ENCODE measurements around the gene SSBP2. TPM values are rescaled to one million over a fixed set of nuclear protein-coding genes. Genes with fewer than 3 reads are reported as not detected.
A peak's percentile ranks its signal among the peaks of the same experiment; 100 is the strongest.
"Not testable (repeated sequence)": the region's sequence is repeated elsewhere in the genome, so short reads cannot be mapped to it uniquely, and the experiment has no call there.

The SSBP2 gene
- total and polyA plus RNA-seq, 8 donors, result 0.87 to 86.2 (median 24.6) TPM

- DNase-seq, result peak in 1 of 2 donors; percentile 48
- TF ChIP-seq POLR2AphosphoS5 (IDR thresholded peaks at IDR 0.05) (no peak), POLR2A (IDR thresholded peaks at IDR 0.05) (no peak), EP300 (IDR thresholded peaks at IDR 0.05) (no peak), CTCF (IDR thresholded peaks at IDR 0.05) (no peak)
- Histone ChIP-seq H3K27ac (peak overlapping the region in 1 of 5 donors; percentile 10), H3K27me3 (no peaks in the 10 kb centered on the region), H3K4me1 (peaks cover 0 to 65% (median 28%) of the 10 kb centered on the region in 4 donors), H3K4me3 (no peak overlapping the region), H3K36me3 (no peaks in the 10 kb centered on the region), H3K9me3 (no peaks in the 10 kb centered on the region)
- intact Hi-C loops (cut with DNase I; ENCODE audit: low total_unique reads), result no loop called here
- 13 to 37% (median 21%) methylated on average over 6 of the region's 6 CpGs for WGBS, 5 donors
Measured at GRCh38 chr5:81718300-81718699, 32.6 kb downstream of the SSBP2 start.

- H3K36me3 ChIP-seq, result no peaks in the 10 kb centered on the region
- peak overlapping the region in 1 of 5 donors; percentile 10 for H3K27ac ChIP-seq
- no peak for TF ChIP-seq POLR2A (IDR thresholded peaks at IDR 0.05)
- TF ChIP-seq CTCF (IDR thresholded peaks at IDR 0.05), result no peak
- TF ChIP-seq EP300 (IDR thresholded peaks at IDR 0.05), result no peak
- TF ChIP-seq POLR2AphosphoS5 (IDR thresholded peaks at IDR 0.05), result no peak
- DNase-seq, result no peak
- no peak overlapping the region for H3K4me3 ChIP-seq
- H3K27me3 ChIP-seq, result no peaks in the 10 kb centered on the region
- 71 to 80% (median 77%) methylated on average over 4 of the region's 4 CpGs for WGBS, 5 donors
- peaks cover 0 to 67% (median 27%) of the 10 kb centered on the region in 4 donors for H3K4me1 ChIP-seq
- intact Hi-C loops (cut with DNase I; ENCODE audit: low total_unique reads), result no loop called here
- H3K9me3 ChIP-seq, result no peaks in the 10 kb centered on the region
Measured at GRCh38 chr5:81717860-81718259, 33.0 kb downstream of the SSBP2 start.

DNA sequence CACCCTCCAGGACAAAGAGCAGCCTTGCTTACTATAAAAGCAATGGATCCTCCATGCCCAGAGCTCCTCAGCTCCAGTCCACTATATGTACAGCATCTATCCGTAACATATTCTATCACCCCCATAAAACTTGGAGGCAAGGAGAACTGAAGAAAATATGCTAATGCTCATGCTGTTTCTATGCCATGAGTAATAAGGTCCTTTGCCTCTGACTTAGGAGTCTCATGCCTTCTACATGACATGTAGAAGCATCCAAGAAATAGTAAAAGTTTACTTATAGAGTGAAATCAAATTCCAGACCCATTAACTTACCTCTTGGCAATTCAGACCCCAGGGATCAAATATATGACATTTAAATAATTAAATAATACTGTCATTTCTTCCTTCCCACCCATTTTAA, 33.7 kb downstream of the SSBP2 start:
- no peak for DNase-seq
- intact Hi-C loops (cut with DNase I; ENCODE audit: low total_unique reads), result no loop called here
- Histone ChIP-seq H3K27ac (no peak overlapping the region), H3K36me3 (no peaks in the 10 kb centered on the region), H3K9me3 (no peaks in the 10 kb centered on the region), H3K4me1 (peaks cover 0 to 64% (median 22%) of the 10 kb centered on the region in 4 donors), H3K27me3 (no peaks in the 10 kb centered on the region), H3K4me3 (no peak overlapping the region)
- TF ChIP-seq CTCF (IDR thresholded peaks at IDR 0.05) (no peak), POLR2A (IDR thresholded peaks at IDR 0.05) (no peak), POLR2AphosphoS5 (IDR thresholded peaks at IDR 0.05) (no peak), EP300 (IDR thresholded peaks at IDR 0.05) (no peak)
- 93 to 100% (median 95%) methylated on average over 1 of the region's 1 CpG for WGBS, 5 donors

DNA sequence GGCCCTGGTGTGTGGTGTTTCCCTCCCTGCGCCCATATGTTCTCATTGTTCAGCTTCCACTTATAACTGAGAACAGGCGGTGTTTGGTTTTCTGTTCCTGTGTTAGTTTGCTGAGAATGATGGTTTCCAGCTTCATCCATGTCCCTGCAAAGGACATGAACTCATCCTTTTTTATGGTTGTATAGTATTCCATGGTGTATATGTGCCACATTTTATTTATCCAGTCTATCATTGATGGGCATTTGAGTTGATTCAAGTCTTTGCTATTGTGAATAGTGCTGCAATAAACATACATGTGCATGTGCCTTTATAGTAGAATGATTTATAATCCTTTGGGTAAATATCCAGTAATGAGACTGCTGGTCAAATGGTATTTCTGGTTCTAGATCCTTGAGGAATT, 36.8 kb downstream of the SSBP2 start:
- H3K27ac ChIP-seq; intact Hi-C loops (cut with DNase I; ENCODE audit: low total_unique reads); DNase-seq; H3K27me3 ChIP-seq; H3K4me3 ChIP-seq; H3K9me3 ChIP-seq; H3K36me3 ChIP-seq: not testable (repeated sequence)
- 73 to 100% (median 97%) methylated on average over 2 of the region's 2 CpGs for WGBS, 5 donors
- peaks cover under 1 to 35% (median 18%) of the 10 kb centered on the region in 4 donors for H3K4me1 ChIP-seq

- no peaks in the 10 kb centered on the region for H3K36me3 ChIP-seq
- no peaks in the 10 kb centered on the region for H3K27me3 ChIP-seq
- no peak overlapping the region for H3K27ac ChIP-seq
- intact Hi-C loops (cut with DNase I; ENCODE audit: low total_unique reads), result no loop called here
- peaks cover 3 to 24% (median 10%) of the 10 kb centered on the region in 4 donors for H3K4me1 ChIP-seq
- no peak for DNase-seq
- no peaks in the 10 kb centered on the region for H3K9me3 ChIP-seq
- 20 to 61% (median 32%) methylated on average over 1 of the region's 1 CpG for WGBS, 5 donors
- no peak overlapping the region for H3K4me3 ChIP-seq
- TF ChIP-seq EP300 (IDR thresholded peaks at IDR 0.05) (no peak), POLR2AphosphoS5 (IDR thresholded peaks at IDR 0.05) (no peak), CTCF (IDR thresholded peaks at IDR 0.05) (no peak), POLR2A (IDR thresholded peaks at IDR 0.05) (no peak)
Measured at GRCh38 chr5:81708889-81709288, 42.0 kb downstream of the SSBP2 start.

Data from stomach (tissue), 9 donors.